AG04450 (cell line): ENCODE data around the gene MRPL50. TPM values are rescaled to one million over a fixed set of nuclear protein-coding genes. Genes with fewer than 3 reads are reported as not detected.
A peak's percentile ranks its signal among the peaks of the same experiment; 100 is the strongest.

ENCODE experiments used
- CTCF ChIA-PET: fragments of 300-600, 350-600 bp; formaldehyde crosslinking; extraction: SDS; loops from one replicate; lab custom pipeline; 2022; ENCODE audit warnings: antibody characterized with exemption, inconsistent platforms; lab: Charles Lee
- POLR2A ChIA-PET: fragments of 350-600 bp; formaldehyde crosslinking; extraction: SDS; loops from one replicate; lab custom pipeline; 2021; ENCODE audit warnings: antibody characterized with exemption, inconsistent platforms; lab: Yijun Ruan, JAX
- DNase-seq: peaks from one replicate; pipeline ENCODE4 v3.0.0-alpha.2; 2011; ENCODE audit warnings: low read depth, low spot score
- H3K27ac ChIP-seq: one replicate; pipeline ENCODE4 v1.5.1; 2012; ENCODE audit warnings: low read depth, low read length, control low read depth
- H3K27me3 ChIP-seq: one replicate; pipeline ENCODE4 v1.6.0; 2012; ENCODE audit warnings: low read length; ENCODE audit not compliant: control insufficient read depth, insufficient read depth
- H3K4me3 ChIP-seq: 2 replicates; pipeline ENCODE4 v1.5.1; 2011; ENCODE audit warnings: mild to moderate bottlenecking, low read depth, low read length, control low read depth
- H3K9me3 ChIP-seq: 2 replicates; pipeline ENCODE4 v1.5.1; 2012; ENCODE audit warnings: low read length; ENCODE audit not compliant: control insufficient read depth, insufficient read depth
- polyA plus RNA-seq: library from polyadenylated mRNA; depleted of rRNA; stranded (reverse); fragments of >200 nt; gene quantifications from 2 replicates; pipeline ENCODE4 v1.2.3, GENCODE V29; 2011
- TF ChIP-seq, protein P1 (sequence below): IDR thresholded peaks from 2 replicates; pipeline ENCODE4 v1.5.1; 2011; ENCODE audit warnings: low read depth, low read length, control low read depth, inconsistent platforms

MRPL50 gene
- polyA plus RNA-seq, 1 experiment, result 15.0 TPM

DNA sequence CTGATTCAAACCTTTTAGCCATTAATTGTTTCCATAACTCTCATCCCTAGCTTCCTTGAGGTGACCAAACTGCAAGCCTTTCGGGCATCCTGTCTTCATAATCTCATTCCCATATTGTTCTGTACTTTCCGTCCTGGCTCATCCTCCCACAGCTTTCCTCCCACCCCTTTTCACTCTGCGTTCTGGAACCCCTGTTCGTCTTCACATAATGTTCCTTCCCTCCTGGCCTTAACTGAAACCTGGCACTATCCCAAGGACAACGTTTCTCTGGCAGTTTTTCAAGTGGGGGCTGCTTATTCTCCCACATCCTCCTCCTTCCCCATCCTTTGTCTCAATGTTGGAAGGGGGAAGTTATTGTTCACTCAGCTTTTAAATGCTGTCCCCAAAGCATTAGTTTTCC is 1.7 kb upstream of the MRPL50 start:
- Histone ChIP-seq H3K4me3 (peak overlapping the region; percentile 73), H3K9me3 (peaks cover 4% of the 10 kb centered on the region; the same call in 1 of the 2 replicates), H3K27ac (no peak overlapping the region), H3K27me3 (no peaks in the 10 kb centered on the region)
- ChIA-PET CTCF (interaction anchor here (0.9 to 3.3 kb wide), 3 partner anchors 12 to 62 kb away, joined by 3 to 31 read pairs (median 3); no protein-coding TSS in a partner anchor), POLR2A (no interaction called here)
- DNase-seq, result no peak
- TF ChIP-seq, protein P1, sequence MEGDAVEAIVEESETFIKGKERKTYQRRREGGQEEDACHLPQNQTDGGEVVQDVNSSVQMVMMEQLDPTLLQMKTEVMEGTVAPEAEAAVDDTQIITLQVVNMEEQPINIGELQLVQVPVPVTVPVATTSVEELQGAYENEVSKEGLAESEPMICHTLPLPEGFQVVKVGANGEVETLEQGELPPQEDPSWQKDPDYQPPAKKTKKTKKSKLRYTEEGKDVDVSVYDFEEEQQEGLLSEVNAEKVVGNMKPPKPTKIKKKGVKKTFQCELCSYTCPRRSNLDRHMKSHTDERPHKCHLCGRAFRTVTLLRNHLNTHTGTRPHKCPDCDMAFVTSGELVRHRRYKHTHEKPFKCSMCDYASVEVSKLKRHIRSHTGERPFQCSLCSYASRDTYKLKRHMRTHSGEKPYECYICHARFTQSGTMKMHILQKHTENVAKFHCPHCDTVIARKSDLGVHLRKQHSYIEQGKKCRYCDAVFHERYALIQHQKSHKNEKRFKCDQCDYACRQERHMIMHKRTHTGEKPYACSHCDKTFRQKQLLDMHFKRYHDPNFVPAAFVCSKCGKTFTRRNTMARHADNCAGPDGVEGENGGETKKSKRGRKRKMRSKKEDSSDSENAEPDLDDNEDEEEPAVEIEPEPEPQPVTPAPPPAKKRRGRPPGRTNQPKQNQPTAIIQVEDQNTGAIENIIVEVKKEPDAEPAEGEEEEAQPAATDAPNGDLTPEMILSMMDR, result no peak

DNA sequence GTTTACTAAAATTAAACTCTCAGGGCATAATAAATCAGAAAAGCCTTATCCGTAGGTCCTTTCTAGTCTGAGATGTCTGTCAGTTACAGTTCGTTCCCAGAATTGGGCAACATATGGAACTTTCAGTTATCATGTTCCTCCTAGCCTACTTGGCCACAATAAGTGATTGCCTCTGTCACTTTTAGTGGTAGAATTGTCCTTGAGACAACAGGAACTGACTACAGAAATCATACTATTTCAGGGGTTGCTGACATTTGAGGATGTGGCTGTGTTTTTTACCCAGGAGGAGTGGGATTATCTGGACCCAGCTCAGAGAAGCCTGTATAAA is 1.2 kb upstream of the MRPL50 start:
- Histone ChIP-seq H3K4me3 (peak overlapping the region; percentile 73), H3K27ac (no peak overlapping the region), H3K27me3 (no peaks in the 10 kb centered on the region), H3K9me3 (peaks cover 4% of the 10 kb centered on the region; the same call in 1 of the 2 replicates)
- CTCF ChIA-PET, result interaction anchor here (0.9 to 3.3 kb wide), 3 partner anchors 11 to 63 kb away, joined by 3 to 31 read pairs (median 3); no protein-coding TSS in a partner anchor
- TF ChIP-seq, protein P1, result no peak
- DNase-seq, result no peak
- POLR2A ChIA-PET, result interaction anchor here (0.7 kb wide), 1 partner anchor 32 kb away, joined by 3 read pairs; no protein-coding TSS in a partner anchor

DNA sequence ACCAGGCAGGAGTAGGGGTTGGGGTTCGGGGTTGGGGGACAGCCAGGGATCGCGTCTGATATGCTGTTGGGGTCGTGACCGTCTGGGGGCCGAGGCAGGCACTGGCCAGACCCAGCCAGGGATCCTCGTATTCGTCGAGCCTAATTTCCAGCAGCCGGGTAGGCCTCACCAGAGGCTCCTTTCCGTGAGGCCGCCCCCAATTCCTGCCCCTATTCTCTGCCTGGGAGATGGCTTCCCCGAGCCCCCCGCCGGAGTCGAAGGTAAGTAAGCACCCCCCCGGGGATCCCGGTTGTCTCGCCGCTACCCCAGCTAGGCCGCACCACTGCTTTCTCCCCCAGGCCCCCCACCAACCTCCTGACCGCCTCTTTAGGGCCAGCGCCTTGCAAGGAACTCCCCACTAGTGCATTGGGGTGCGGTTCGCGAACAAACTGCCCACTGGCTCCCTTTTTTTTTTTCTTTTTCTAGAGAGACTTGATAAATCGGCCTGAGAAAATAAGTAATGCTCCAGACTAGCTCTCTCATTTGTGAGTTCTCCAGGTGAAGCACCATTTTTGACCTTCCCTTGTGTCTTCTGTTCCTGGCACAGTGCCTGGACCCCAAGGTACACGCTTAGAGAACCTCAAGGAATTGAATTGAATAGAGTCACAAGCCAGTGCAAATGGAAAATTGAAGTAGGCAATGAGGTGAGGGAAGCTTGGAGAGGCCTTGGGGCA is 668 bp upstream of the MRPL50 start:
- no peaks in the 10 kb centered on the region for H3K27me3 ChIP-seq
- peak overlapping the region; percentile 35 for H3K27ac ChIP-seq
- peak overlapping the region; percentile 73 for H3K4me3 ChIP-seq
- peaks cover 4% of the 10 kb centered on the region; the same call in 1 of the 2 replicates for H3K9me3 ChIP-seq
- POLR2A ChIA-PET, result interaction anchor here (0.6 to 1.1 kb wide), 7 partner anchors 10 to 1533 kb away, joined by 3 to 5 read pairs (median 4); partner anchors contain the start of gene RNF20
- CTCF ChIA-PET, result interaction anchor here (1.0 to 3.3 kb wide), 5 partner anchors 11 to 87 kb away, joined by 3 to 31 read pairs (median 3); no protein-coding TSS in a partner anchor
- TF ChIP-seq, protein P1, result no peak
- no peak for DNase-seq

DNA sequence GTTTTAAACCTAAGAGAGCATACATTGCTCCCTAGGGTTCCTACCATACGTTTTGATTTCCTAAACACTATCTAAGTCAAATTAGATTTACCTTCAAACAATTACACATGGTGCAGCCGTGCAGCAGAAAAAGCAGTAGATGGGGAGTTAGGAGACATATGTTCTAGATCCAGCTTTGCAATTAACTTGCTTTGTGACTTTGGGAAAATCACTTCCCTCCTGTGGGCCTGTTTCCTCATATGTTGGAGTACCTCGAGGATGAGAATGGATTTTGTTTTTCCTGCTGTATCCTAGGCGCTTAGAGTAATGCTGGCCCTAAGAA is 711 bp downstream of the MRPL50 start:
- H3K4me3 ChIP-seq, result peak overlapping the region; percentile 83
- H3K9me3 ChIP-seq, result peaks cover 4% of the 10 kb centered on the region; the same call in 1 of the 2 replicates
- TF ChIP-seq, protein P1, result no peak
- no peaks in the 10 kb centered on the region for H3K27me3 ChIP-seq
- H3K27ac ChIP-seq, result no peak overlapping the region
- DNase-seq, result no peak
- CTCF ChIA-PET, result interaction anchor here (3.3 kb wide), 1 partner anchor 9 kb away, joined by 31 read pairs; no protein-coding TSS in a partner anchor
- POLR2A ChIA-PET, result no interaction called here

DNA sequence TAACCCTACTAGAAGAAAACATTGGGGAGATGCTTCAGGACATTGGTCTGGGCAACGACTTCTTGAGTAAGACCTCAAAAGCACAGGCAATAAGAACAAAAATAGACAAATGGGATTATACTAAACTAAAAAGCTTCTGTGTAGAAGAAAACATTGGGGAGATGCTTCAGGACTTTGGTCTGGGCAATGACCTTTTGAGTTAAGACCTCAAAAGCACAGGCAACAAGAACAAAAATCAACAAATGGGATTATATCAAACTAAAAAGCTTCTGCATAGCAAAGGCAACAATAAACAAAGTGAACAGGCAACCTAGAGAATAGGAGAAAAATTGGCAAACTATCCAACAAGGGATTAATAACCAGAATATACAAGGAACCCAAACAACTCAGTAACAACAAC is 3.7 kb downstream of the MRPL50 start:
- no peaks in the 10 kb centered on the region for H3K9me3 ChIP-seq
- DNase-seq, result no peak
- no peak overlapping the region for H3K27ac ChIP-seq
- H3K27me3 ChIP-seq, result no peaks in the 10 kb centered on the region
- ChIA-PET POLR2A (no interaction called here), CTCF (interaction anchor here (0.6 to 1.2 kb wide), 2 partner anchors 11 to 28 kb away, joined by 3 read pairs; no protein-coding TSS in a partner anchor)
- H3K4me3 ChIP-seq, result no peak overlapping the region
- TF ChIP-seq, protein P1, result no peak
